ENCODE measurements around the gene TKFC.
A peak's percentile ranks its signal among the peaks of the same experiment; 100 is the strongest.

The TKFC gene

DNA sequence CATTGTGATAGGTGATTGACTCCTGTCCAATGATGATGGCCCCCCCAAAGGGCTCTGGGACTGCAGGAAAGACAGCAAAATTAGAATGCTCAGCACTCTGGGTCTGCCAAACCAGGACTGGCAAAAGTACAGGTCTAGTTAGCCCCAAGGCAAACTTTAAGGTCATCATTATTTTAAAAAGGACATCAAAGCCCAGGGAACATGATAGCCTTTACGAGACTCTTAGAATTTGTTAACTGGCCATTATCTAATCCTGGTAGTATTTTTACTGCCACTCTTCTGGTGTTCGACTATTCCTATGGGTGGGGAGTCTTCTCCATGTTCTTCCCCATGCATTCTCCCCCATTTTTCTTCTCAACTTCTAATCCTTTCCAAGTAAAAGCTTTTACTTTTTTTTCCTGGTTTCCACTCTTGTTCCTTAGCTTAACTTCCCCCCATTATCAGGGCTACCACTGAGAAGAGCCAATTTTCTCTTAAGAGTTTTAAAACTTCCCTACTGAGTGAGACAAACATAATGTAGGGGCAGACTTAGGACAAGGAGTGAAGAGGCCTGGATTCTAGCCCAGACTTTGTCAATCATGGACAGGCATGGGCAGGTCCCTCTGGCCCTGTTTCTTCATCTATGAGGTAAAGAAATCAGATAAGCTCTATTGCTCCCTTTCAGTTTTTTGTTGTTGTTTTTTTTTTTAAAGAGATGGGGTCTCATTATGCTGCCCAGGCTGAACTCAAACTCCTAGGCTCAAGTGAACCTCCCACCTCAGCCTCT is 7.2 kb upstream of the TKFC start:
- DNase-seq = no peak

DNA sequence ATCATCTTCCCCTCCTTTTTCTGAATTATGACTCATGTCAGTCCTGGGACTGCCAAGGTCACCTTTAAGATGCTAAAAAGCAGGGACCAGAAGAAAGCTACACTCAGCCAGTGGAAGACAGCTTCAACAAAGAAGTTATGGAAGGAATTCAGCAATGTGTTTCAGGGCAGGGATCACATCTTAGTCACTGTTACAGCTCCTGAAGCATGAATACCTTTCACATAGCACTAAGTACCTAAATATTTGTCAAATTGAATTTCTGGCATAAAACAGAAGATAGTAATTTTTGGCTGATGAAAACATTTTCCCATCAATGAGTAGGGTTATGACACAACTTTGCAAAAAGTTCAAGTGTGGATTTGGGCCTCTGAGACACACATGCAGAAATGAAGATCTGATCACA is 5.4 kb upstream of the TKFC start:
- DNase-seq = peak; percentile 41

DNA sequence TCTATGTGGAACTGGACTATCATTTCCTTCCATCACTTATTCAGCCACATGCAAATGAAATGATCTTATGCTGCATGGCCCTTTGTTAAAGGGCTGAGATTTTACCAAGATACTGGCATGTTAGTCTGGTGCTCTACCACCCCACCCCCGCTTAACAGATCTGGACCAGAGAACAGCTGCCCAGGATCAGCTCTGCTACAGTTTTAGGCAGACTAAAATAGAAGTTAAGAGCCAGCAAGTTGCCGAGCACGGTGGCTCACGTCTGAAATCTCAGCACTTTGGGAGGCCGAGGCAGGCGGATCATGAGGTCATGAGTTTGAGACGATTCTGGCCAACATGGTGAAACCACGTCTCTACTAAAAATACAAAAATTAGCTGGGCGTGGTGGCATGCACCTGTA is 4.7 kb upstream of the TKFC start:
- no peak for DNase-seq

DNA sequence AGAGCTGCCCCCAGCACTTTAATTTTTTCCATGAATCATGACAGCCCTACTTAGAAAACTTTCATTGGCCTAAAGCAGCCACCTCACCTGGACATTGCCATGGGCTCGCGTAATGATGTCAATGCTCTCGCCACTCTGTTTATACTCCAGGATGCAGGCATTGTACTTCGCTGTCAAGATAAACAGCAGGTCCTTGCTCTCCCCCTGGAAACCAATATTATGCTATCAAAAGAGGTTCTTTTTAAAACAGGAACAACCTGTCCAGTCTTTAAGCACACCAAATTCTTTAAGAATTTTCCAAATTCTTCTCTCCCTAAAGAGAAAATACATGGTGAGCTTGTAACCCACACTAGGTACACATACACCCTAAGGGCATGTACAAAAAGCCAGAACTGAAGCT is 3.2 kb upstream of the TKFC start:
- no peak for DNase-seq

DNA sequence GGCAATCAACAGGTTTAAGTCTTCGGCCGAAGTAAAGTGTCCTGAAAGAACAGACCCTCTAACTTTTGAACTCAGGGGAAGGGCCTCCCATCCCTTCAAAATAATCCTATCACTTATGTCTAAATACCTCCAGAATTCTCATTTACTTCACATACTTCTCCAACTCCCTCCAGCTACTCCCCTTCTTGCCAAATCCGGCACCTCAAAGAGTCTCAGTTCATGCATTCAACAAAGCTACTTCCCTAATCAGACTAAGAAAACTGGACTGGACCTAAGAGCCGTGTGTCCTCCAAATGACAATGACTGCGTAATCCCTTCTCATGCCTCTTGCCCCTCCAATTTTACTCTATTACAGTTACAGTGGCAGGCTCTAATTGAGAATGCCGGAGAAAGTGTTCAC is 1.4 kb upstream of the TKFC start:
- DNase-seq = no peak

DNA sequence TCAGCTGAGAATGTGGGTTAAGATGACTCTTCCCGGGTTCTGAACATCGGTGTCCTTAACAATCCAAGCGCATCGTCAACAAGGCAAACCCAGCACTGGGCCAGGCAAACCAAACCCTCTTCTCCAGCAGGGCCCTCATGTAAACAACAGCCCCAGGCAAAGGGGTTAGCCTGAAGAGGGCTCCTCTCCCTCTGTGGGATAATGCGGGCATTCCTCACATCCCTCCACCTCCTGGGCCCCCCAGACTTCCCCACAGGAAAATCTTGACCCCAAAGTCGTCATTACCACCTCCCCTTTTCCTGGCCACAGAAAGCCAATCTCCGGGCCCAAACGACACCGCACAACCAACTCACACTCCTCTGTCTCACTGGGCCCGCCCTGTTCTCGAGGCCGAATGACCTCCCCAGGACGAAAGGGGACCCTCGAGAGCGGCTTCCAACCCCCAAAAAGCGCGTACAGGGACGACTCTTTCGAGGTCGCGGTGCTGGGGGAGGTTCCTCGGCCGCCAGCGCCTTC is 689 bp upstream of the TKFC start:
- peak; percentile 18 for DNase-seq

DNA sequence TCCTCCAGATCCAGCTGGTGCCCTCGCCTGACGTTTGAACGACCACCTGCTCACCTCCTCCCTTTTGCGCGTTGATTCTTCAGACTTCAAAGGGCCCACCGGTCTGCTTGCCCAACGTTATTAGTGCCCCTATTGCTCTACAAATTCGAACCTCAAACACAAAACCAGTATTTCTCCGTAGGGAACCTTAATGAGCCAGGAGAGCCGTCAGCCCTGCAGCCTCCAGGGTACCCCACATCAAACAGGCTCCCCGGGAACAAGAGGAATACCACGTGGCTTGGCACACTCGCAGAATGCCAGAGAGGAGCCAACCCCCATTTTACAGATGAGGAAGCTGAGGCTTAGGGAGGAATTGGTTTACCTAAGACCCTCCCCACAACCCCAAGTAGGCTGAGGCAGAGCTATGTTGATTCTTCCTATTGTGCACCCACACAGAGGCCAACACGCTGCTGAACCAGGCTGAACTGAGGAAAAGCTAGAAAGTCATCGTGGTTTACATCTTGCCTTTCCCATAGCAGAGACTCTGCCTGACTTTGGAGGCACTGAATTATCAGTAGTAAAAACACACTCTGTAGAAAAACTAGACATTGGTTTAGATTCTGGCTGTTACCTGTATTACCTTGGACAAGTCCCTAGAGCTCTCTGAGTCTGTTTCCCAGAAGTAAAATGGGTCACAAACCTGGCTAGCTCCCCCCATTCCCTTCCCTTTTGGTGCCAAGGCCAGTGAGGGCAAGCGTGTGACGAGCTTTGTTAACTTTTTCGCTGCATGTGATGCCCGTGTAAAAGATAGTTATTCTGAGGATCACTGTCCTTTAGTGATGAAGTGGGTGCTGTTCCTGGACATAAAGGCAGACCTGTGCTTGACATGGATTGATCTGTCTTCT is 764 bp downstream of the TKFC start:
- DNase-seq = no peak

DNA sequence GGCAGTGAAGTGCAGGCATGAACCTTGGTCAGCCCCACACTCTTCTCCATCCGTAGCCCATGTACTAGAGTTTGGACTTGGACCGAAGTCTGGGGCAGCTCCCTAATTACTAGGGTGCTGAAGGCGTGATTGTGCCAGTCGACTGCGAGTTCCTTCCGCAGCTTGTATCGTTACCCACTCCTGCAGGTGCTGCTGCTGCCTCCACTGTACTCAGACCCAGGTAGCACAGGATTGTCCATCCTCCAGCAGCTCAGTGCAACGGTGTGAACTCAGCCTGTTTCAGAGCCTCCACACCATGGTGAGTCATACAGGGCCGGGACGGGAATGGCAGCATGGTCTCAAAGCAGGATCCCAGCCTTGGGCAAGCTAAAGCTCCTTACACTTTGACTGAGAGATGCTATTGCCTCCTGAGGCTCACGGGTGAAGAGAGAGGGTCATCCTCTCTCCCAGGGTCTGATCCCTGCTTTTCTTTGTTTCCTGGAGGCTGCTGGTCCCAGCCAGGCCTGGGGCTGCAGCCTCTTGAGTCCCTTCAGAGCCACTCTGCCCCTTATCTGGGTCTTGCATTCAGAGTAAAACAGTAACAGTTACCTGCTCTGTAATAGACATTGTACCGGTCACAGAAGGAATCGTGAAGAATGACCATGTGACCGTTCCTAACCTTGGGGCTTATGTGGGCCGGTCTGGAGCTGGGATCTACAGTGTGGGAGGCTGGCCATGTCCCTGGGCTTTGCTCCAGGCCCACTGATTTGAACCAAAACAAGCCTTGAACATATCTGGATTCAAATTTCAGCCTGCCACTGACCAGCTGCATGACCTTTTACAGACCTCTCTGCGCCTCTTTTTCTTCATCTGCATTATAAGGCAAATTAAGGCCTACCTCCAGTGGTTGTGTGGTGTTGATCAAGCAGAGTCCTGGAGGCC is 1.7 kb downstream of the TKFC start:
- DNase-seq = peak; percentile 22

DNA sequence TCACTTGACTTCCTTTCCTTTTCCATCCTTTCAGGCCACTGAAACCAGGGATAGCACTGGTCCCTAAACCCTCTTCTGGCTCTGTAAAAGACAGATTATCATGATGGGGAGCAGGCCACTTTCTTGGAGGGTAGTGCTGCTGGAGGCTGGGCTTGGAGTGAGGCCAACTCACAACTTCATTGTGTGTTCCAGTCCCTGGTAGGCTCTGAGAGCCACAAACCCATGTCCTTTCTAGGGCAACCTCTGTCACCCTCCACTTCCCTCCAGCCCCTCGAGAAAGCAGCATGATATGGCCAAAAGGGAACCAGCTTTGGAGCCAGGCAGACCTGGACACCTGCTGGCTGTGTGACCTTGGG is 2.3 kb downstream of the TKFC start:
- DNase-seq = no peak

DNA sequence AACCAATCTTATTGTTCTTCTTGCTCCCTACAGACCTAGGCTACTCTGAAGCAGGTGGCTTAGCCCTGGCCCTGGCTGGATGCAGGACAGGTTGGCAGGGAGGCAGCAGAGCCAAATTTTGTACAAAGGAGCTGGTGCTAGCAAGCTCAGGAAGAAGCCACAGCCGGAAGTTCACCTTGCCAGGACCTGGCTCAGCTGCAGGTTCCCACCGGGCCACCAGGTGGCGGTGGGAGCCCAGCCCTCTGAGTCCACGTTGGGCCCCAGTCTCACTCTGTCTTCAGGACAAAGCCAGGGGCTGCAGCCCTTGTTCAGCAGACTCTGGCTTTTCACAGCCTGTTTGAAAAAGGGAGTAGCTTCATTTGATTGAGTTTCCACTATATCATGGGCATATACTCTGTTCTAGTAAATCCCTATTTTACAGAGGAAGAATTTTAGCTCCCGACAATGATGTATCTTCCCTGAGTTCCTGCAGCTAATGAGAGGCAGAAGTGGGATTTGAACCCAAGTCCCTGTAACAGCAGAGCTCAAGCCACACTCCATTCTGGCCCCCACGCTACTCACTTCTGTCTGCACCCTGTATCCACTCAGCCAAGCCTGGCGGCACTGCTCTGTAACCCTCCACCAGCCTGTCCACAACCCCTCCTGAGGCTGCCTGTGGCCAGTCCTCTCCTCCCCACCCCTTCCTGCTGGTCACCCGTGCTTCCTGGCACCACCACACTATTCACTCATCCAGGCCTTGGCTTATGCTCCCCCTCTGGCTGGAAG is 3.3 kb downstream of the TKFC start:
- DNase-seq = peak; percentile 68

DNA sequence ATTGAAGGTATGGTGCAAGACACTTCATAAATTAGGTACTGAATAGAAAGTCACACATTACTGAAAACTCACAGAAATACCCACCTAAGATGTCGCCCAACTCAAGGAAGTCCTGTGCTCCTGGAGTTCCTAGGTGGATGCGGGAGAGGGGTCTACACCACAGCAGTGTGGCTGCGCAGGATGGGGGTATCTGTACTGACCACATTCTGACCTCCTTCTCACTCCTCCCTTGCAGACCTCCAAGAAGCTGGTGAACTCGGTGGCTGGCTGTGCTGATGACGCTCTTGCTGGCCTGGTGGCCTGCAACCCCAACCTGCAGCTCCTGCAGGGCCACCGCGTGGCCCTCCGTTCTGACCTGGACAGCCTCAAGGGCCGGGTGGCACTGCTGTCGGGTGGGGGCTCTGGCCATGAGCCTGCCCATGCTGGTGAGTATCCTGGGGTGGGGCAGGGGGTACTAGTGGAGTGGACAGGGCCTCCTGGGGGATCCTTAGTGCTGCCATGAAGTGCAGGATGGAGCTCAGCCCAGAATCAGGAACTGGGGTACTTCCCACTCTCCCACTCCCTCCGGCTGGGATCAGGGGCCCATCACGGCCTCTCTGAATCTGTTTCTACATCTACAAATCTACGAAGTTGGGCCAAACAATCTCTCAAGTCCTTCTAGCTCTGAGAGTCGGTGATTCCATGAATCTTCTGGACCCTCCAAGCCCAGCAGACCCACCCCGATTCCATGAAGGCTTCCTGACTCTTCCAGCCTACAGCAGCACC is 4.9 kb downstream of the TKFC start:
- no peak for DNase-seq

DNA sequence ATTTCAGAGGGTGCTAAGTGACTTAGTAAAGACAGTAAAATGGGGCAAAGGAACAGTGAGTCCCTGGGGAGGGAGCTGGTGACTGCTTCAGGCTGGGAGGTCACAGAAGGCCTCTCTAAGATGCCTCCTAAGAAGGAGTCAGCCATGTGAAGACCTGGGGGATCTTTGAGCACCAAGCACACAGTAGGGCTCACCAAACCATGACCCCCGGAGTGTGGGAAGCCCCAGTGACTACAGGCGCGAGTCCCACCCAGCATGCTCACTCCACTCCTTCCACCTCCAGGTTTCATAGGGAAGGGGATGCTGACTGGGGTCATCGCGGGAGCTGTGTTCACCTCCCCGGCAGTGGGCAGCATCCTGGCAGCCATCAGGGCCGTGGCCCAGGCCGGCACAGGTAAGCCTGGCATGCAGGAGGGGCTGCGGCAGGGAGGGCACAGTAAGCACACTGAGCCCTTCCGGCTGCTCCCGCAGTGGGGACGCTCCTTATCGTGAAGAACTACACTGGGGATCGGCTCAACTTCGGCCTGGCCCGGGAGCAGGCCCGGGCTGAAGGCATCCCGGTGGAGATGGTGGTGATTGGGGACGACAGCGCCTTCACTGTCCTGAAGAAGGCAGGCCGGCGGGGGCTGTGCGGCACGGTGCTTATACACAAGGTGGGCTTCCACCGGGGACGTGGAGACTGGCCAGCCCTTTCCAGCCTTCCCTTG is 5.9 kb downstream of the TKFC start:
- DNase-seq = no peak

DNA sequence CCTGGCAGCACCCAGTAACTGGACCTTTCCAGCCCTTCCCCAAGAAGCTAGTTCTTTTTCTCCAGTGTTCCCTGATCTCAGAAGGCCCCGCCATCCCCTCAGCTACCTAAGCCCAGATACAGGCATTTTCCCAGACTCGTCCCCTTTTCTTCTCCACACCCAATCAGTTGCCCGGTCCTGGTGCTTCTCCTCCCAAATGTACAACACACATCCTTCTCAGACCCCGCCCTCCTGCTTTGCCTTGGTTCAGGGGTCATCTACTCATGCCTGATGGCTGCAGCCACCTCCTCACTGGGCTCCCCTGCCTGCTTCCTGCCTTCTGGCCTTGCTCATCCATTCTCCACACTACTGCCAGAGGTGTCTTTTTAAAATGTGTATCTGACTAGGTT is 6.5 kb downstream of the TKFC start:
- DNase-seq = no peak

DNA sequence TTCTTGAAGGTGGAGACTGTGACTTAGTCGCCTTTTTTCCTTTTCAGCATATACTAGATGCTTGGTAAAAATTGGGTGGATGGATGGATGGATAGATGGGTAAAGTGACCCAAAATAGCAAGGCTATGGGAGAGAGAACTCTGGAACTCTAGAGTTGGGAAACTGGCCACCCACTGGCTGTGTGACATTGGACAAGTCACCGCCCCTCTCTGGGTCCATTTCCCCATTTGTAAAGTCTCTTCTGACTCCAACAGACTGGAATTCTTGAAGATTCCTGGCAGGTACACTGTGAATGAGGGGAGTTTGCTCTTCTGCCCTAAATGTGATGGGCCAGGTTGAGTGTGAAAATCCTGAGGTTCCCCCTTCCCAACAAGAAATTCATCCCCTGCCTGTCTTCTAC is 8.0 kb downstream of the TKFC start:
- DNase-seq = no peak

DNA sequence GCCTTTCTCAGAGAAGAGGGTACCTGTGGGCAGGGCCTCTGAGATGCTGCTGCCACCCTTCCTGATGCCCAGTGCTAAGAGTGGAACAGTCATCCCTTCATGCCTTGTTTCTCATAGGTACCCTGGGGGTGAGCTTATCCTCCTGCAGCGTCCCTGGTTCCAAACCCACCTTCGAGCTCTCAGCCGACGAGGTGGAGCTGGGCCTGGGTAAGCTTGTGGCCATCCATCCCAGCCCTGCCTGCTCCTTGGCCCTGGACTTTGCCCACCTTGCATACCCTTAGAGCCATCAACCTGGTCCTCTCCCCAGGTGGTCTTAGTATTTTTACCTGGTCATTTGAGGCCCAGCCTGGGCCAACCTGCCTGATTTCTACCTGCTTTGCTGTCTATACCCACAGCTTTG is 8.7 kb downstream of the TKFC start:
- DNase-seq = no peak

DNA sequence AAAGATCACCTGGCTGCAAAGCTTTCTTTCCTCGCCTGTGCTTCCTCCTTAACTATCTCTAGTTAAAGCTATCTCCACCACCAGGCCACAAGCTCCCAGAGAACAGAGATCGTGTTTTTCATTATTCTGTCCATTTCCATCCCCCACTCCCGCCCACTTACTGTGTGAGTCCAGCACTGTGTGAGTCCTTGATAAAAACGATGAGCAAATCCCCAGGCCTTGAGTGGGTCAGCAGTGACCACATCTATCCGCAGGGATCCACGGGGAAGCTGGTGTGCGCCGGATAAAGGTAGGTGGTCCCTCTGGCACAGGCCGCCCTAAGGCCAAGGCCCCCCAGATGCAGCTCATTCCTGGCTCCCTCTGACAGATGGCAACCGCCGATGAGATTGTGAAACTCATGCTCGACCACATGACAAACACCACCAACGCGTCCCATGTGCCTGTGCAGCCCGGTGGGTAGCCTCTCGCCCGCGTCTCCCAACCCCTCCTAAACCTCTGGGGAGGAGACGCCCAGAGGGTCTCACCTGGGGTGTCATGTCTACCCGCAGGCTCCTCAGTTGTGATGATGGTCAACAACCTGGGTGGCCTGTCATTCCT is 9.3 kb downstream of the TKFC start:
- DNase-seq = no peak

DNA sequence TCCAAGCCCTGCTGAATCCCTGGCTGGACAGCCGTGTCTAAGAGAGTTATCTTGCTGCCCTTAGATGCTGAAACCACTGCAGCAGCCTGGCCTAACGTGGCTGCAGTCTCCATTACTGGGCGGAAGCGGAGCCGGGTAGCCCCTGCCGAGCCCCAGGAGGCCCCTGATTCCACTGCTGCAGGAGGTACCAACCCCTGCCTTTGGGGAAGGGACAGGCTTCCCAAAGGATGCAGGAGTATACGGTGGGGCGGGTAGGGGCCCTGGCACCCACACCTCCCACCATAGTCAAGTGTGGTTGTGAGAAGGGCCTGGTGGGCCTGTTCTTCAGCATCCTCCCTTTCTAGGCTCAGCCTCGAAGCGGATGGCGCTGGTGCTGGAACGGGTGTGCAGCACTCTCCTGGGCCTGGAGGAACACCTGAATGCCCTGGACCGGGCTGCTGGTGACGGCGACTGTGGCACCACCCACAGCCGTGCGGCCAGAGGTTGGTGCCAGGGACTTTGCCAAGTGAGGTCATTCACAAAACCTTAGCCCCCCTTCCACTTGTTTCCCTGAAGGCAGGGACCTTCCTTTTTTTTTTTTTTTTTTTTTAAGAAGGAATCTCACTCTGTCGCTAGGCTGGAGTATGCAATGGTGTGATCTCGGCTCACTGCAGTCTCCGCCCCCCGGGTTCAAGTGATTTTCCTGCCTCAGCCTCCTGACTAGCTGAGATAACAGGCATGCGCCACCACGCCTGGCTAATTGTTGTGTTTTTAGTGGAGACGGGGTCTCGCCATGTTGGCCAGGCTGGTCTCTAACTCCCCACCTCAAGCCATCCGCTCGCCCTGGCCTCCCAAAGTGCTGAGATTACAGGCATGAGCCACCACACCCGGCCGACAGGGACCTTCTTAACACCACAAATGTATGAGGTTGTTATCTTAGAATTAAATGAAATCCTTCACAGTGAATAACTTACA is 11.0 kb downstream of the TKFC start:
- DNase-seq = no peak

DNA sequence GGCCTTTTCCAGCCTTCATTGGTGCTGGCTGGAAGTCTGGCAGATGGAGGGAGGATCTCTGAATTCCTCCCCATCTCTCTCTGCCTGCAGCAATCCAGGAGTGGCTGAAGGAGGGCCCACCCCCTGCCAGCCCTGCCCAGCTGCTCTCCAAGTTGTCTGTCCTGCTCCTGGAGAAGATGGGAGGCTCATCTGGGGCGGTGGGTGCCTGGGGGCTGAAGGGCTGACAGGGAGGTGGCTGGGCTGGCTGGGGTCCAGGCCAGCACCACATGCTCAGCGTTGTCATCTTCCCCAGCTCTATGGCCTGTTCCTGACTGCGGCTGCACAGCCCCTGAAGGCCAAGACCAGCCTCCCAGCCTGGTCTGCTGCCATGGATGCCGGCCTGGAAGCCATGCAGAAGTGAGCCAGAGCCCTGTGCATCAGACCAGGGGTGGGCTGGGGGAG is 12.2 kb downstream of the TKFC start:
- no peak for DNase-seq
